CD4-positive, CD25-positive, alpha-beta regulatory T cell (primary cell): ENCODE results near the gene HOXD12. TPM values are rescaled to one million over a fixed set of nuclear protein-coding genes. Genes with fewer than 3 reads are reported as not detected.
A peak's percentile ranks its signal among the peaks of the same experiment; 100 is the strongest.

Experiments used
- ATAC-seq, 2 donors: fragments of 150-1000 bp; cut with Tn5 transposase; one replicate each; pipeline ENCODE4 v1.10.0; 2021; ENCODE audit warnings: low read depth in 2 of 2, moderate number of reproducible peaks in 2 of 2, moderate library complexity in 1 of 2
- DNase-seq, 3 donors: peaks; one replicate each; pipeline versions ENCODE4 v3.0.0 to v3.0.0-alpha.2; 2012 to 2022; ENCODE audit warnings: mixed read lengths in 1 of 3
- H3K27ac ChIP-seq: one replicate; pipeline ENCODE4 v1.7.0; 2013; ENCODE audit warnings: mild to moderate bottlenecking, low read length; ENCODE audit not compliant: insufficient read depth, poor library complexity, severe bottlenecking
- H3K27me3 ChIP-seq: one replicate; pipeline ENCODE4 v1.7.0; 2013; ENCODE audit warnings: low read length; ENCODE audit not compliant: control insufficient read depth, insufficient read depth
- H3K36me3 ChIP-seq: one replicate; pipeline ENCODE4 v1.7.0; 2013; ENCODE audit warnings: mild to moderate bottlenecking, low read length, moderate library complexity; ENCODE audit not compliant: control insufficient read depth, insufficient read depth
- H3K4me1 ChIP-seq: 2 replicates; pipeline ENCODE4 v1.7.0; 2013; ENCODE audit warnings: mild to moderate bottlenecking, low read length; ENCODE audit not compliant: insufficient read depth, control insufficient read depth, poor library complexity, severe bottlenecking
- H3K4me3 ChIP-seq: one replicate; pipeline ENCODE4 v1.7.0; 2013; ENCODE audit warnings: low read depth, mild to moderate bottlenecking, low read length, moderate library complexity
- H3K9me3 ChIP-seq, 2 experiments: 1 replicate in 1 of 2; 2 replicates in 1 of 2; pipeline ENCODE4 v1.7.0; 2013; ENCODE audit warnings: low read length in 2 of 2, mild to moderate bottlenecking in 1 of 2, moderate library complexity in 1 of 2; ENCODE audit not compliant: control insufficient read depth in 2 of 2
- H3K27ac Mint-ChIP-seq, 3 donors: one replicate each; pipeline ENCODE4 v1.8.0; 2020 to 2022; ENCODE audit warnings: mild to moderate bottlenecking in 3 of 3, mixed read lengths in 3 of 3, moderate library complexity in 2 of 3
- H3K27me3 Mint-ChIP-seq: one replicate; pipeline ENCODE4 v1.8.0; 2022; ENCODE audit warnings: mild to moderate bottlenecking, mixed read lengths
- H3K36me3 Mint-ChIP-seq: one replicate; pipeline ENCODE4 v1.8.0; 2020; ENCODE audit warnings: mixed read lengths
- H3K4me1 Mint-ChIP-seq, 4 donors: one replicate each; pipeline ENCODE4 v1.8.0; 2020 to 2022; ENCODE audit warnings: mixed read lengths in 4 of 4, mild to moderate bottlenecking in 1 of 4
- H3K4me3 Mint-ChIP-seq, 4 donors: one replicate each; pipeline ENCODE4 v1.8.0; 2020 to 2022; ENCODE audit warnings: mild to moderate bottlenecking in 4 of 4, mixed read lengths in 4 of 4, moderate library complexity in 3 of 4
- H3K9me3 Mint-ChIP-seq, 7 donors: one replicate each; pipeline ENCODE4 v1.8.0; 2020 to 2022; ENCODE audit warnings: mixed read lengths in 7 of 7, mild to moderate bottlenecking in 3 of 7, moderate library complexity in 2 of 7
- polyA plus RNA-seq, 4 donors: library from polyadenylated mRNA; unstranded; fragments of 300-500 nt; fragmentation: Illumina TruSeq; gene quantifications; one replicate each; pipeline ENCODE4 v1.2.3, GENCODE V29; 2021
- total RNA-seq: library from RNA; stranded (reverse); gene quantifications from one replicate; pipeline ENCODE4 v1.2.3, GENCODE V29; 2022

HOXD12 gene
- total and polyA plus RNA-seq, 5 donors from 2014 or later: not detected

DNA sequence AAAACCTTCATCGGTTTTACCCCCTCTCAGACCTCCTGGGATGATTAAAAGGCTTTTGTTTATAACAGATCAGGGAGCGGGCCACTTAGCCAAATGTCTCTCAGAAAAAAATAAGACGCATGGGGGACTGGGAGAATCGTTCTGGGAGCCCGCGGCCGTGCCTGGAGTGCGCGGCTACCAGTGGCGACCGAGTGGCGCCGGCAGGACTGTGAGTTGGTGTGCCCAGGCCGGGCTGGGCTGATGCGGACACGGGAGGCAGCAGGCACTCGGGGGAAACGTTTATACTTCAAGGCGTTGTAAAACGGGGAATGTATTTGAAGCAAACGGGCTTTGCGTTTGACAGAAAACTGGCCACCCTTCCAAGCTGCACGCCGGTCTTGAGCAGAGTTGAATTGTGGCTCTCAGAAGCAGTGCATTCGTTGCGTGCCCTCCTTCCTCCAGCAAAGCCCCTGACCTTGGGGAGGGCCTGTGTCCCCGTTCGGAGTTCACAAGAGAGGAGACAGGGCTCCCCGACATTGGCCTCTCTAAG lies 12.3 kb downstream of the HOXD12 start:
- peak overlapping the region in 1 of 3 donors; percentile 56 for H3K27ac Mint-ChIP-seq
- Histone ChIP-seq H3K36me3 (no peaks in the 10 kb centered on the region), H3K4me3 (no peak overlapping the region), H3K9me3 (peaks cover 0 to 20% of the 10 kb centered on the region in 2 experiments), H3K27me3 (peaks cover 56% of the 10 kb centered on the region), H3K4me1 (peaks cover 3% of the 10 kb centered on the region), H3K27ac (no peak overlapping the region)
- ATAC-seq: no peak
- no peak overlapping the region for H3K4me3 Mint-ChIP-seq
- peaks cover 4% of the 10 kb centered on the region for H3K36me3 Mint-ChIP-seq
- peaks cover 0 to 17% (median 8%) of the 10 kb centered on the region in 4 donors for H3K4me1 Mint-ChIP-seq
- no peak for DNase-seq
- H3K9me3 Mint-ChIP-seq: peaks cover 0 to 21% (median 2%) of the 10 kb centered on the region in 7 donors
- peaks cover 85% of the 10 kb centered on the region for H3K27me3 Mint-ChIP-seq

DNA sequence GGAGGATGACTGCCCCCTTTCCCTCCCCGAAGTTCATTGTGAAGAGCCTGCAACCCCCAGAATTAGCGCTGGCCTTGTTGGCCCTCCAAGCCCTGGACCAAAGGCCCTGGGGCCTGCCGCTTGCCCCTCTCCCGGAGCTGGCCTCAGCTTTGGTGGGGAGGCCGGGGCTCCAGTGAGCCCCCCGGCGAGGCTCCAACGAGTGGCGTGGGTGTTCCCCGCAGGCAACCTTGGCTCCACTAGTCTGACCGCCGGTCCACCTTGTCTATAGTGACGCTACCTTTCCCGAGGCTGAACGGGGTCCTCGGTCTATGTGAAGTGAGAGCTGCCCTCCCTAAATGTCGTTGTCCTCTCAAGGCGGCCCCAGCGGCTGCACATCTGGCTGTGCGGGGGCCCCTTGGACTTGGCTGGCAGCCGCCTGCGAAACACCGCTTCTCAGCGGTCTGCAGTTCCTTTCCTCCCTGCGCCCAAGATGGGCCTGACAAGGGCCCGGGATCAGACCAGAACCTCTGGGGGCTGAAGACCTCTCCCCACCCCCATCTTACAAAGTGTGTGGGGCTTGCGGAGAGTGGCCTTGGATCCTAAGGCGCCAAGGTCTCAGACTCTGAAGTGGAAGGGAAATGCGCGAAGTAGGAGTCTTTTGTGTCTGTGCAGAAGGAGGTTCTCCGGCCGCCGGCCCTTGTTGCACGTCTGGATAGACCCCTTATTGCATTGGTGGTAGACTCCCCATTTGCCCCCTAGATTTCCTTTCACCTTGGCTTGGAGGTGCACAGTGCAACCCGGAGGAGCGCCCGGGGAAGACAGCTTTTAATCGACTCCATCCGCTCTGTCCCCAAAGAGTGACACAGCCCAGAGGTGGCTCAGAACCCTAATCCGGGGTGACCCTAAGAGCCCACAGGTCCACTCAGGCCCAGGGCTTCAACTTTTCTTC lies 13.0 kb downstream of the HOXD12 start:
- H3K36me3 Mint-ChIP-seq: peaks cover 4% of the 10 kb centered on the region
- peaks cover 0 to 26% of the 10 kb centered on the region in 2 experiments for H3K9me3 ChIP-seq
- no peak overlapping the region for H3K4me3 ChIP-seq
- H3K9me3 Mint-ChIP-seq: peaks cover 0 to 22% (median 2%) of the 10 kb centered on the region in 7 donors
- H3K27ac Mint-ChIP-seq: no peak overlapping the region
- H3K4me3 Mint-ChIP-seq: peak overlapping the region in 2 of 4 donors; percentile 22 to 54
- peaks cover 59% of the 10 kb centered on the region for H3K27me3 ChIP-seq
- H3K36me3 ChIP-seq: no peaks in the 10 kb centered on the region
- no peak for ATAC-seq
- no peaks in the 10 kb centered on the region for H3K4me1 ChIP-seq
- peaks cover 88% of the 10 kb centered on the region for H3K27me3 Mint-ChIP-seq
- no peak overlapping the region for H3K27ac ChIP-seq
- no peak for DNase-seq
- H3K4me1 Mint-ChIP-seq: peaks cover 0 to 14% (median 7%) of the 10 kb centered on the region in 4 donors

GRCh38 chr2:176114120-176114929 lies 14.7 kb downstream of the HOXD12 start:
- H3K36me3 Mint-ChIP-seq: peaks cover 5% of the 10 kb centered on the region
- peaks cover 69% of the 10 kb centered on the region for H3K27me3 ChIP-seq
- no peak overlapping the region for H3K4me3 ChIP-seq
- H3K9me3 ChIP-seq: peaks cover 3 to 24% of the 10 kb centered on the region in 2 experiments
- DNase-seq (no peak), ATAC-seq (no peak)
- no peak overlapping the region for H3K4me3 Mint-ChIP-seq
- H3K36me3 ChIP-seq: no peaks in the 10 kb centered on the region
- H3K9me3 Mint-ChIP-seq: peaks cover 0 to 22% (median 3%) of the 10 kb centered on the region in 7 donors
- no peaks in the 10 kb centered on the region for H3K4me1 ChIP-seq
- H3K27ac ChIP-seq: no peak overlapping the region
- H3K4me1 Mint-ChIP-seq: peaks cover 4 to 8% (median 6%) of the 10 kb centered on the region in 4 donors
- H3K27me3 Mint-ChIP-seq: peaks cover 91% of the 10 kb centered on the region
- H3K27ac Mint-ChIP-seq: no peak overlapping the region

- Histone ChIP-seq H3K27ac (no peak overlapping the region), H3K4me1 (no peaks in the 10 kb centered on the region), H3K27me3 (peaks cover 70% of the 10 kb centered on the region), H3K4me3 (no peak overlapping the region), H3K9me3 (peaks cover 6 to 22% of the 10 kb centered on the region in 2 experiments), H3K36me3 (no peaks in the 10 kb centered on the region)
- Mint-ChIP-seq H3K27me3 (peaks cover 90% of the 10 kb centered on the region), H3K9me3 (peaks cover 0 to 25% (median 3%) of the 10 kb centered on the region in 7 donors), H3K27ac (no peak overlapping the region), H3K4me1 (peaks cover 0 to 8% (median 5%) of the 10 kb centered on the region in 4 donors), H3K36me3 (peaks cover 3% of the 10 kb centered on the region), H3K4me3 (no peak overlapping the region)
- ATAC-seq (no peak), DNase-seq (no peak)
These were observed 15.5 kb downstream of the HOXD12 start for GRCh38 chr2:176114930-176115625.

GRCh38 chr2:176115883-176116813 lies 16.6 kb downstream of the HOXD12 start, which contains the start of gene HOXD10:
Gene HOXD10 (plus strand): TSS chr2:176116778. CDS start chr2:176116834, 56 bp downstream.
- Histone ChIP-seq H3K27ac (no peak within 1 kb of the TSS), H3K36me3 (no peaks in the 10 kb centered on the region), H3K9me3 (peaks cover 7 to 18% of the 10 kb centered on the region in 2 experiments), H3K4me1 (no peaks in the 10 kb centered on the region), H3K27me3 (peaks cover 70% of the 10 kb centered on the region), H3K4me3 (no peak within 1 kb of the TSS)
- Mint-ChIP-seq H3K9me3 (peaks cover 0 to 23% (median 3%) of the 10 kb centered on the region in 7 donors), H3K4me1 (peaks cover 3 to 8% (median 5%) of the 10 kb centered on the region in 4 donors), H3K36me3 (peaks cover 3% of the 10 kb centered on the region), H3K27me3 (peaks cover 90% of the 10 kb centered on the region), H3K27ac (peak within 1 kb of the TSS in 1 of 3 donors; percentile 83), H3K4me3 (peak within 1 kb of the TSS in 1 of 4 donors; percentile 69)
- ATAC-seq (no peak), DNase-seq (no peak)

- Mint-ChIP-seq H3K36me3 (peaks cover 3% of the 10 kb centered on the region), H3K9me3 (peaks cover 0 to 18% (median 3%) of the 10 kb centered on the region in 7 donors), H3K4me1 (peaks cover 2 to 6% (median 5%) of the 10 kb centered on the region in 4 donors), H3K27ac (peak overlapping the region in 1 of 3 donors; percentile 83), H3K27me3 (peaks cover 83% of the 10 kb centered on the region), H3K4me3 (peak overlapping the region in 1 of 4 donors; percentile 69)
- Histone ChIP-seq H3K4me1 (peaks cover 4% of the 10 kb centered on the region), H3K27me3 (peaks cover 68% of the 10 kb centered on the region), H3K27ac (no peak overlapping the region), H3K36me3 (no peaks in the 10 kb centered on the region), H3K4me3 (no peak overlapping the region), H3K9me3 (peaks cover 7 to 16% of the 10 kb centered on the region in 2 experiments)
- ATAC-seq (no peak), DNase-seq (no peak)
These were observed 17.7 kb downstream of the HOXD12 start for GRCh38 chr2:176117162-176117822.
